ENCODE measurements around the gene E2F1. TPM values are rescaled to one million over a fixed set of nuclear protein-coding genes. Genes with fewer than 3 reads are reported as not detected.

The E2F1 gene
- total RNA-seq, 1 experiment from 2014 or later: 44.2 TPM

- Mint-ChIP-seq H3K4me3 (no peak overlapping the region), H3K9me3 (no peaks in the 10 kb centered on the region), H3K27ac (no peak overlapping the region), H3K36me3 (peaks cover 27% of the 10 kb centered on the region), H3K4me1 (peaks cover 23% of the 10 kb centered on the region), H3K27me3 (ENCODE audit: low read depth) (no peaks in the 10 kb centered on the region)
- DNase-seq (ENCODE audit: low spot score) (no peak), ATAC-seq (no peak)
- ChIA-PET POLR2A (no interaction called here), CTCF (interaction anchor here (4.8 kb wide), 1 partner anchor 10 kb away, joined by 24 read pairs; the partner anchor contains the start of gene ACTL10)
- TF ChIP-seq ATF6 (CRISPR knock-in tag; IDR thresholded peaks at IDR 0.05) (no peak), ZNF671 (CRISPR knock-in tag; IDR thresholded peaks at IDR 0.05) (no peak), GABPB1 (CRISPR knock-in tag; IDR thresholded peaks at IDR 0.05) (no peak), USF1 (CRISPR knock-in tag; IDR thresholded peaks at IDR 0.05) (no peak), NR2C2 (CRISPR knock-in tag; IDR thresholded peaks at IDR 0.05) (no peak), ZNF317 (CRISPR knock-in tag; IDR thresholded peaks at IDR 0.05; ENCODE audit: borderline replicate concordance, low read depth) (no peak), ELF4 (CRISPR knock-in tag; IDR thresholded peaks at IDR 0.05; ENCODE audit: low read depth) (no peak), GTF2I (CRISPR knock-in tag; conservative IDR thresholded peaks at IDR 0.05) (no peak), JUN (CRISPR knock-in tag; IDR thresholded peaks at IDR 0.05) (no peak), ESRRA (CRISPR knock-in tag; IDR thresholded peaks at IDR 0.05; ENCODE audit: borderline replicate concordance) (no peak), ERG (CRISPR knock-in tag; IDR thresholded peaks at IDR 0.05) (no peak), FOXJ3 (CRISPR knock-in tag; IDR thresholded peaks at IDR 0.05; ENCODE audit: borderline replicate concordance) (no peak)
Observed at GRCh38 chr20:33677991-33678702, 8.0 kb downstream of the E2F1 start.

- Mint-ChIP-seq H3K9me3 (no peaks in the 10 kb centered on the region), H3K4me1 (peaks cover 30% of the 10 kb centered on the region), H3K27ac (no peak overlapping the region), H3K27me3 (ENCODE audit: low read depth) (no peaks in the 10 kb centered on the region; the same call in 1 of the 2 replicates), H3K36me3 (peaks cover 27% of the 10 kb centered on the region), H3K4me3 (no peak overlapping the region)
- ATAC-seq: no peak
- ChIA-PET POLR2A (interaction anchor here (1.1 kb wide), 1 partner anchor 8 kb away, joined by 3 read pairs; no protein-coding TSS in a partner anchor), CTCF (interaction anchor here (4.8 kb wide), 1 partner anchor 9 kb away, joined by 24 read pairs; the partner anchor contains the start of gene ACTL10)
- TF ChIP-seq ETV6 (CRISPR knock-in tag; IDR thresholded peaks at IDR 0.05) (no peak), FOXP1 (CRISPR knock-in tag; IDR thresholded peaks at IDR 0.05; ENCODE audit: borderline replicate concordance) (no peak), TEAD4 (CRISPR knock-in tag; IDR thresholded peaks at IDR 0.05) (no peak), ZNF232 (CRISPR knock-in tag; IDR thresholded peaks at IDR 0.05) (no peak)
- no peak for DNase-seq (ENCODE audit: low spot score)
Observed at GRCh38 chr20:33676652-33677645, 9.2 kb downstream of the E2F1 start.

- Mint-ChIP-seq H3K27ac (no peak overlapping the region; the same call in 1 of the 2 replicates), H3K36me3 (peaks cover 29% of the 10 kb centered on the region), H3K9me3 (no peaks in the 10 kb centered on the region), H3K27me3 (ENCODE audit: low read depth) (no peaks in the 10 kb centered on the region; the same call in 1 of the 2 replicates), H3K4me1 (peaks cover 31% of the 10 kb centered on the region), H3K4me3 (no peak overlapping the region)
- no peak for DNase-seq (ENCODE audit: low spot score)
- CTCF ChIA-PET: interaction anchor here (0.6 to 1.3 kb wide), 2 partner anchors 13 to 1658 kb away, joined by 3 to 4 read pairs; no protein-coding TSS in a partner anchor
- POLR2A ChIA-PET: interaction anchor here (0.6 to 1.1 kb wide), 2 partner anchors 9 to 155 kb away, joined by 3 to 4 read pairs; no protein-coding TSS in a partner anchor
- ATAC-seq: no peak
- TF ChIP-seq STAT6 (CRISPR knock-in tag; conservative IDR thresholded peaks at IDR 0.05; ENCODE audit: low read depth): no peak
- no peak for TF ChIP-seq ZNF138 (CRISPR knock-in tag; conservative IDR thresholded peaks at IDR 0.05)
- TF ChIP-seq ZBTB43 (CRISPR knock-in tag; IDR thresholded peaks at IDR 0.05): no peak
- TF ChIP-seq JAZF1 (CRISPR knock-in tag; IDR thresholded peaks at IDR 0.05): no peak
- no peak for TF ChIP-seq SMAD4 (CRISPR knock-in tag; IDR thresholded peaks at IDR 0.05)
- TF ChIP-seq ZNF671 (CRISPR knock-in tag; IDR thresholded peaks at IDR 0.05): no peak
Observed at GRCh38 chr20:33676121-33676520, 10.1 kb downstream of the E2F1 start.

Measured in WTC11 (cell line).